HCT116 (cell line): ENCODE measurements around the gene CFAP53. TPM values are rescaled to one million over a fixed set of nuclear protein-coding genes. Genes with fewer than 3 reads are reported as not detected.

Experiments
- ATAC-seq: fragments of 200-7000 bp; cut with Tn5 transposase; 2 replicates; pipeline ENCODE4 v1.9.1; 2020; ENCODE audit warnings: mild to moderate bottlenecking, moderate library complexity
- BruUV-seq: library from RNA; stranded (reverse); fragments of 400-500 nt; replicated peaks from 2 replicates; lab custom pipeline; 2021; lab: Mats Ljungman, UMichigan
- CTCF ChIA-PET: fragments of 300-600 bp; sonication (Branson Sonifier 250); formaldehyde crosslinking; loops from one replicate; lab custom pipeline; 2021; ENCODE audit warnings: antibody characterized with exemption; lab: Charles Lee
- POLR2A ChIA-PET: fragments of 300-600, 350-600 bp; sonication (Branson Sonifier 250); formaldehyde crosslinking; loops from one replicate; lab custom pipeline; 2021; ENCODE audit warnings: antibody characterized with exemption; lab: Charles Lee
- RAD21 ChIA-PET, 2 experiments: fragments of 300-600 bp; sonication (Branson Sonifier 250); formaldehyde crosslinking; loops; one replicate each; lab custom pipeline; 2023; ENCODE audit warnings: low total read pairs in 2 of 2; ENCODE audit not compliant: uncharacterized antibody in 2 of 2, unreplicated experiment in 2 of 2, low non-redundant PET in 1 of 2; lab: Charles Lee
- DNase-seq: peaks from one replicate; pipeline ENCODE4 v3.0.0-alpha.2; 2010; ENCODE audit warnings: low read depth, low spot score
- H2AFZ ChIP-seq: fragments of 200-600 bp; shearing (Covaris generic), sonication (generic); 2 replicates; pipeline ENCODE4 v1.6.1; 2017; ENCODE audit warnings: low read depth, mixed run types, mixed read lengths, antibody characterized with exemption, low read length; ENCODE audit not compliant: poor library complexity, severe bottlenecking
- H3K27ac ChIP-seq: 2 replicates; pipeline ENCODE4 v1.5.1; 2012; ENCODE audit warnings: low read depth, low read length
- H3K27me3 ChIP-seq: fragments of 200-600 bp; sonication (generic); 2 replicates; pipeline ENCODE4 v1.6.1; 2016; ENCODE audit warnings: mixed run types, low read length, mixed read lengths; ENCODE audit not compliant: insufficient read depth
- H3K36me3 ChIP-seq, 2 experiments: fragments of 200-500 bp in 1 of 2; fragments of 200-600 bp in 1 of 2; sonication (Bioruptor generic) in 1 of 2; sonication (generic) in 1 of 2; 2 replicates each; pipeline versions ENCODE4 v1.5.1 to v1.6.1; 2014 to 2016; ENCODE audit warnings: low read length in 2 of 2, inconsistent platforms in 1 of 2, mixed read lengths in 1 of 2, mixed run types in 1 of 2; ENCODE audit not compliant: insufficient read depth in 2 of 2, control insufficient read depth in 1 of 2
- H3K4me1 ChIP-seq, 2 experiments: fragments of 200-600 bp in 1 of 2; sonication (generic) in 1 of 2; 2 replicates each; pipeline versions ENCODE4 v1.5.1 to v1.6.1; 2012 to 2017; ENCODE audit warnings: low read length in 2 of 2, inconsistent platforms in 1 of 2, mild to moderate bottlenecking in 1 of 2, mixed read lengths in 1 of 2, mixed run types in 1 of 2, moderate library complexity in 1 of 2; ENCODE audit not compliant: insufficient read depth in 2 of 2, control insufficient read depth in 1 of 2
- H3K4me2 ChIP-seq: fragments of 200-600 bp; sonication (generic); 2 replicates; pipeline ENCODE4 v1.6.1; 2017; ENCODE audit warnings: mixed run types, low read length, mixed read lengths
- H3K4me3 ChIP-seq, 2 experiments: fragments of 200-600 bp in 1 of 2; sonication (generic) in 1 of 2; replicated peaks in 1 of 2; 2 replicates each; pipeline ENCODE4 v1.5.1; 2011 to 2016; ENCODE audit warnings: low read length in 2 of 2, control low read depth in 1 of 2, low read depth in 1 of 2, mild to moderate bottlenecking in 1 of 2, mixed read lengths in 1 of 2, mixed run types in 1 of 2
- H3K79me2 ChIP-seq: fragments of 200-600 bp; sonication (generic); 2 replicates; pipeline ENCODE4 v1.6.1; 2017; ENCODE audit warnings: mild to moderate bottlenecking, mixed run types, low read length, moderate library complexity, mixed read lengths; ENCODE audit not compliant: insufficient read depth
- H3K9ac ChIP-seq: fragments of 200-600 bp; sonication (generic); 2 replicates; pipeline ENCODE4 v1.6.1; 2016; ENCODE audit warnings: low read length, mixed read lengths
- H3K9me2 ChIP-seq: fragments of 200-600 bp; sonication (generic), shearing (Covaris generic); 2 replicates; pipeline ENCODE4 v1.6.1; 2017; ENCODE audit warnings: mixed run types, mild to moderate bottlenecking, moderate library complexity; ENCODE audit not compliant: insufficient read depth
- H3K9me3 ChIP-seq, 2 experiments: fragments of 200-500 bp in 1 of 2; fragments of 200-600 bp in 1 of 2; sonication (Bioruptor generic) in 1 of 2; sonication (generic) in 1 of 2; 2 replicates each; pipeline ENCODE4 v1.6.1; 2014 to 2017; ENCODE audit warnings: low read length in 2 of 2, mixed read lengths in 2 of 2, inconsistent platforms in 1 of 2, low read depth in 1 of 2, mild to moderate bottlenecking in 1 of 2, mixed run types in 1 of 2, moderate library complexity in 1 of 2; ENCODE audit not compliant: control insufficient read depth in 1 of 2, insufficient read depth in 1 of 2
- H4K20me1 ChIP-seq: fragments of 200-600 bp; sonication (generic), shearing (Covaris generic); 2 replicates; pipeline ENCODE4 v1.6.1; 2017; ENCODE audit warnings: mixed run types, mild to moderate bottlenecking, moderate library complexity; ENCODE audit not compliant: insufficient read depth
- CBX3 ChIP-seq: IDR thresholded peaks from 2 replicates; pipeline ENCODE4 v1.6.1; 2012; ENCODE audit warnings: low read depth
- CEBPB ChIP-seq: IDR thresholded peaks from 2 replicates; pipeline ENCODE4 v1.6.1; 2012; ENCODE audit warnings: low read depth
- EZH2 ChIP-seq: fragments of 200-600 bp; sonication (generic); IDR thresholded peaks from 2 replicates; pipeline ENCODE4 v1.6.1; 2017; ENCODE audit warnings: antibody characterized with exemption, mixed run types
- FOSL1 ChIP-seq: IDR thresholded peaks from 2 replicates; pipeline ENCODE4 v1.6.1; 2012; ENCODE audit warnings: low read depth
- JUND ChIP-seq: IDR thresholded peaks from 2 replicates; pipeline ENCODE4 v1.6.1; 2012
- POLR2A ChIP-seq: IDR thresholded peaks from 2 replicates; pipeline ENCODE4 v1.7.0; 2011; ENCODE audit warnings: borderline replicate concordance; ENCODE audit not compliant: insufficient read depth, insufficient read length; ENCODE audit errors: extremely low read depth
- POLR2AphosphoS5 ChIP-seq: IDR thresholded peaks from 2 replicates; pipeline ENCODE4 v1.6.1; 2011; ENCODE audit warnings: mild to moderate bottlenecking, low read depth, low read length, moderate library complexity
- SIN3A ChIP-seq: IDR thresholded peaks from 2 replicates; pipeline ENCODE4 v1.6.1; 2012; ENCODE audit warnings: low read depth
- SP1 ChIP-seq: IDR thresholded peaks from 2 replicates; pipeline ENCODE4 v1.6.1; 2012; ENCODE audit warnings: low read depth
- ZNF274 ChIP-seq: fragments of 200-500 bp; sonication (Bioruptor generic); IDR thresholded peaks from 2 replicates; pipeline ENCODE4 v1.6.1; 2014; ENCODE audit warnings: mild to moderate bottlenecking, low read depth, low read length, inconsistent platforms
- intact Hi-C: fragments of 100-400 bp; cut with micrococcal nuclease; formaldehyde crosslinking; loops from 2 replicates; pipeline ENCODE4 v1.10.0; 2022
- total RNA-seq: library from RNA; stranded (reverse); gene quantifications from one replicate; pipeline ENCODE4 v1.2.1, GENCODE V29; 2021; ENCODE audit not compliant: unreplicated experiment
- TF ChIP-seq, protein P1 (sequence below): IDR thresholded peaks from 2 replicates; pipeline ENCODE4 v1.6.1; 2012
- TF ChIP-seq, protein P2 (sequence below): IDR thresholded peaks from 2 replicates; pipeline ENCODE4 v1.6.1; 2012
- TF ChIP-seq, protein P3 (sequence below), 3 experiments: fragments of 200-600 bp in 1 of 3; sonication (generic) in 1 of 3; IDR thresholded peaks in 2 of 3; conservative IDR thresholded peaks in 1 of 3; 2 replicates each; pipeline ENCODE4 v1.5.1; 2012 to 2017; ENCODE audit warnings: low read depth in 2 of 3, low read length in 2 of 3, antibody characterized with exemption in 1 of 3, borderline replicate concordance in 1 of 3, control low read depth in 1 of 3, mild to moderate bottlenecking in 1 of 3, mixed read lengths in 1 of 3, mixed run types in 1 of 3, moderate library complexity in 1 of 3; ENCODE audit not compliant: insufficient read depth in 1 of 3
- TF ChIP-seq, protein P4 (sequence below): IDR thresholded peaks from 2 replicates; pipeline ENCODE4 v1.6.1; 2011; ENCODE audit warnings: mild to moderate bottlenecking, low read length, moderate library complexity; ENCODE audit not compliant: insufficient replicate concordance; ENCODE audit errors: extremely low read depth

CFAP53 gene
- total RNA-seq, 1 experiment from 2014 or later, result 1.1 TPM

DNA sequence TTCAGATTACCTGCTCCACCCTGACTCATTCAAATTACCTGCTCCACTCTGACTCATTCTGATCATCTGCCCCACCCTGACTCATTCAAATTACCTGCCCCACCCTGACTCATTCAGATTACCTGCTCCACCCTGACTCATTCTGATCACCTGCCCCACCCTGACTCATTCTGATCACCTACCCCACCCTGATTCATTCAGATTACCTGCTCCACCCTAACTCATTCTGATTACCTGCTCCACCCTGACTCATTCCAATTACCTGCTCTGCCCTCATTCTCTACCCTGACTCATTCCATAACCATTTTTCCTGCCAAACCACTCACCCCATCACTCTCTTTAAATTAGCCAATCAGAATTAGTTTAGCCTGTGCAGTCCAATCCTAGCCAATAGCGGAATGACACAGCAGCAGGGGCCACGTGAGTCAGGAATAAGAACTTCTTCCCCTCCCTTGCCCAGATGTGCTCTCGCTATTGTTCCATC, 26.2 kb downstream of the CFAP53 start:
- ChIA-PET RAD21 (no interaction called here), POLR2A (no interaction called here)

More for the DNA sequence above, 26.2 kb downstream of the CFAP53 start:
- H3K36me3 ChIP-seq, result no peaks in the 10 kb centered on the region
- TF ChIP-seq FOSL1 (peak; percentile 96), CEBPB (peak; percentile 36; the same call in 1 of the 2 replicates), POLR2A (no peak), EZH2 (no peak), SP1 (peak; percentile 84), JUND (peak; percentile 95), POLR2AphosphoS5 (peak; percentile 52; the same call in 1 of the 2 replicates), CBX3 (peak; percentile 96), SIN3A (0 out of 2 replicates have a peak, but pooled peaks have one; percentile 34), ZNF274 (no peak)
- TF ChIP-seq, protein P1, sequence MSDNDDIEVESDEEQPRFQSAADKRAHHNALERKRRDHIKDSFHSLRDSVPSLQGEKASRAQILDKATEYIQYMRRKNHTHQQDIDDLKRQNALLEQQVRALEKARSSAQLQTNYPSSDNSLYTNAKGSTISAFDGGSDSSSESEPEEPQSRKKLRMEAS, result no peak
- TF ChIP-seq, protein P2, sequence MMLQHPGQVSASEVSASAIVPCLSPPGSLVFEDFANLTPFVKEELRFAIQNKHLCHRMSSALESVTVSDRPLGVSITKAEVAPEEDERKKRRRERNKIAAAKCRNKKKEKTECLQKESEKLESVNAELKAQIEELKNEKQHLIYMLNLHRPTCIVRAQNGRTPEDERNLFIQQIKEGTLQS, result 0 out of 2 replicates have a peak, but pooled peaks have one; percentile 34
- TF ChIP-seq, protein P3, sequence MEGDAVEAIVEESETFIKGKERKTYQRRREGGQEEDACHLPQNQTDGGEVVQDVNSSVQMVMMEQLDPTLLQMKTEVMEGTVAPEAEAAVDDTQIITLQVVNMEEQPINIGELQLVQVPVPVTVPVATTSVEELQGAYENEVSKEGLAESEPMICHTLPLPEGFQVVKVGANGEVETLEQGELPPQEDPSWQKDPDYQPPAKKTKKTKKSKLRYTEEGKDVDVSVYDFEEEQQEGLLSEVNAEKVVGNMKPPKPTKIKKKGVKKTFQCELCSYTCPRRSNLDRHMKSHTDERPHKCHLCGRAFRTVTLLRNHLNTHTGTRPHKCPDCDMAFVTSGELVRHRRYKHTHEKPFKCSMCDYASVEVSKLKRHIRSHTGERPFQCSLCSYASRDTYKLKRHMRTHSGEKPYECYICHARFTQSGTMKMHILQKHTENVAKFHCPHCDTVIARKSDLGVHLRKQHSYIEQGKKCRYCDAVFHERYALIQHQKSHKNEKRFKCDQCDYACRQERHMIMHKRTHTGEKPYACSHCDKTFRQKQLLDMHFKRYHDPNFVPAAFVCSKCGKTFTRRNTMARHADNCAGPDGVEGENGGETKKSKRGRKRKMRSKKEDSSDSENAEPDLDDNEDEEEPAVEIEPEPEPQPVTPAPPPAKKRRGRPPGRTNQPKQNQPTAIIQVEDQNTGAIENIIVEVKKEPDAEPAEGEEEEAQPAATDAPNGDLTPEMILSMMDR (IDR thresholded peaks at IDR 0.05 in 2 of 3, conservative IDR thresholded peaks at IDR 0.05 in 1 of 3; ENCODE audit: borderline replicate concordance in 1 of 3, insufficient read depth in 1 of 3, low read depth in 2 of 3, low read length in 2 of 3), result no peak
- TF ChIP-seq, protein P4, sequence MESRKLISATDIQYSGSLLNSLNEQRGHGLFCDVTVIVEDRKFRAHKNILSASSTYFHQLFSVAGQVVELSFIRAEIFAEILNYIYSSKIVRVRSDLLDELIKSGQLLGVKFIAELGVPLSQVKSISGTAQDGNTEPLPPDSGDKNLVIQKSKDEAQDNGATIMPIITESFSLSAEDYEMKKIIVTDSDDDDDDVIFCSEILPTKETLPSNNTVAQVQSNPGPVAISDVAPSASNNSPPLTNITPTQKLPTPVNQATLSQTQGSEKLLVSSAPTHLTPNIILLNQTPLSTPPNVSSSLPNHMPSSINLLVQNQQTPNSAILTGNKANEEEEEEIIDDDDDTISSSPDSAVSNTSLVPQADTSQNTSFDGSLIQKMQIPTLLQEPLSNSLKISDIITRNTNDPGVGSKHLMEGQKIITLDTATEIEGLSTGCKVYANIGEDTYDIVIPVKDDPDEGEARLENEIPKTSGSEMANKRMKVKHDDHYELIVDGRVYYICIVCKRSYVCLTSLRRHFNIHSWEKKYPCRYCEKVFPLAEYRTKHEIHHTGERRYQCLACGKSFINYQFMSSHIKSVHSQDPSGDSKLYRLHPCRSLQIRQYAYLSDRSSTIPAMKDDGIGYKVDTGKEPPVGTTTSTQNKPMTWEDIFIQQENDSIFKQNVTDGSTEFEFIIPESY, result peak; percentile 40
- H3K79me2 ChIP-seq, result no peaks in the 10 kb centered on the region
- no TSS peak for BruUV-seq
- ATAC-seq (peak; percentile 88), DNase-seq (peak; percentile 93)
- no peak overlapping the region; a peak in 1 of 4 replicates for H3K4me3 ChIP-seq
- CTCF ChIA-PET, result interaction anchor here (2.8 kb wide), 1 partner anchor 117 kb away, joined by 8 read pairs; no protein-coding TSS in a partner anchor
- peak overlapping the region; percentile 32 for H3K4me2 ChIP-seq
- H3K27ac ChIP-seq, result peak overlapping the region; percentile 52; the same call in 1 of the 2 replicates
- no peak overlapping the region for H2AFZ ChIP-seq
- H3K4me1 ChIP-seq, result peaks cover 2 to 26% of the 10 kb centered on the region in 2 experiments; a peak in 3 of 4 replicates
- no peaks in the 10 kb centered on the region for H3K9me2 ChIP-seq
- H3K9me3 ChIP-seq, result peaks cover 0 to 3% of the 10 kb centered on the region in 2 experiments; a peak in 1 of 4 replicates
- H3K27me3 ChIP-seq, result no peaks in the 10 kb centered on the region
- no peaks in the 10 kb centered on the region for H4K20me1 ChIP-seq
- no peak overlapping the region for H3K9ac ChIP-seq
- intact Hi-C loops, result loop anchor here (2.0 kb wide), 1 partner anchor 47 kb away; the partner anchor contains the start of gene CXXC1
